DND-41 (cell line): Measurements from ENCODE around the gene ABI2.

Source experiments
- CTCF ChIP-seq: IDR thresholded peaks from 2 replicates; pipeline ENCODE4 v1.5.1; 2012; ENCODE audit warnings: borderline replicate concordance, low read length, moderate library complexity, mild to moderate bottlenecking; ENCODE audit not compliant: poor library complexity, severe bottlenecking; ENCODE audit errors: extremely low read depth
- EZH2 ChIP-seq: IDR thresholded peaks from 3 replicates; pipeline ENCODE4 v1.6.1; 2012; ENCODE audit warnings: borderline replicate concordance, low read depth, mild to moderate bottlenecking, moderate library complexity, low read length, inconsistent platforms; ENCODE audit not compliant: severe bottlenecking

DNA sequence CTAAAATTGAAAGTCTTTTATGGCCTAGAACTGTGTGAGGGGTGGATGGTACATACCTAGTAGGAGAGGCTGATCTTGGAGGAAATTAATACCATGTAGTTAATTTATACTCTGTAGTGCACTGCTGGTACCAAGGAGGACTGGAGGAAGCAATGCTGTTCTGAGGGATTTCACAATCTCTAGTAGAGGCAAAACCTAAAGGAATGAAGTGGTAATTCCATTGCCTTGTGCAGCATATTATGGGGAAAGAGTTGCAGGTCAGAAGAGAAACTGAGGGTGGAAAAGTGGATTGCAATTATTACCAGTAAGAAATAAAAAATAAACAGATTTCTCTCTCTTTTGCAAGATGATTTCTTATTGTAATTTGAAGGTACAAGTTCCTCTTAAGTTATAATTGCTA lies 2.2 kb downstream of the ABI2 start:
- TF ChIP-seq CTCF (no peak), EZH2 (no peak)
